ENCODE measurements around the gene MRPL10.
A peak's percentile ranks its signal among the peaks of the same experiment; 100 is the strongest.

The MRPL10 gene

GRCh38 chr17:47839071-47839470 lies 7.7 kb upstream of the MRPL10 start:
- DNase-seq = no peak

- DNase-seq = no peak
Measured at GRCh38 chr17:47838636-47839035, 7.3 kb upstream of the MRPL10 start.

- no peak for DNase-seq
Measured at GRCh38 chr17:47837401-47838039, 6.2 kb upstream of the MRPL10 start.

GRCh38 chr17:47836601-47837000 lies 5.3 kb upstream of the MRPL10 start:
- DNase-seq = no peak

GRCh38 chr17:47834756-47835155 lies 3.4 kb upstream of the MRPL10 start:
- no peak for DNase-seq

- no peak for DNase-seq
Measured at GRCh38 chr17:47831934-47832327, 590 bp upstream of the MRPL10 start.

GRCh38 chr17:47830396-47831002 lies 842 bp downstream of the MRPL10 start:
- no peak for DNase-seq

GRCh38 chr17:47829870-47830269 lies 1.5 kb downstream of the MRPL10 start:
- no peak for DNase-seq

- no peak for DNase-seq
Measured at GRCh38 chr17:47823519-47823918, 7.8 kb downstream of the MRPL10 start.

- no peak for DNase-seq
Measured at GRCh38 chr17:47822785-47823184, 8.6 kb downstream of the MRPL10 start.

- peak; percentile 87 for DNase-seq
Measured at GRCh38 chr17:47821424-47822391, 9.6 kb downstream of the MRPL10 start, which contains the start of gene OSBPL7. Gene OSBPL7 (minus strand): TSS chr17:47821794. CDS start chr17:47820278, 1,516 bp downstream.

- DNase-seq = no peak
Measured at GRCh38 chr17:47821031-47821423, 10.3 kb downstream of the MRPL10 start.

GRCh38 chr17:47820033-47820789 lies 11.1 kb downstream of the MRPL10 start:
- DNase-seq = no peak

- peak; percentile 11 for DNase-seq
Measured at GRCh38 chr17:47819475-47819874, 11.9 kb downstream of the MRPL10 start.

- peak; percentile 36 for DNase-seq
Measured at GRCh38 chr17:47818002-47818695, 13.2 kb downstream of the MRPL10 start.

- peak; percentile 9 for DNase-seq
Measured at GRCh38 chr17:47816947-47817346, 14.4 kb downstream of the MRPL10 start.

- DNase-seq = peak; percentile 20
Measured at GRCh38 chr17:47816111-47816735, 15.1 kb downstream of the MRPL10 start.

GRCh38 chr17:47815106-47815918 lies 16.0 kb downstream of the MRPL10 start:
- DNase-seq = peak; percentile 32

GRCh38 chr17:47813512-47814031 lies 17.8 kb downstream of the MRPL10 start:
- DNase-seq = peak; percentile 20

GRCh38 chr17:47813077-47813476 lies 18.3 kb downstream of the MRPL10 start:
- no peak for DNase-seq

All from right forelimb (tissue), 1 donor.